Measurements from ENCODE around the gene PLIN1.

The PLIN1 gene

DNA sequence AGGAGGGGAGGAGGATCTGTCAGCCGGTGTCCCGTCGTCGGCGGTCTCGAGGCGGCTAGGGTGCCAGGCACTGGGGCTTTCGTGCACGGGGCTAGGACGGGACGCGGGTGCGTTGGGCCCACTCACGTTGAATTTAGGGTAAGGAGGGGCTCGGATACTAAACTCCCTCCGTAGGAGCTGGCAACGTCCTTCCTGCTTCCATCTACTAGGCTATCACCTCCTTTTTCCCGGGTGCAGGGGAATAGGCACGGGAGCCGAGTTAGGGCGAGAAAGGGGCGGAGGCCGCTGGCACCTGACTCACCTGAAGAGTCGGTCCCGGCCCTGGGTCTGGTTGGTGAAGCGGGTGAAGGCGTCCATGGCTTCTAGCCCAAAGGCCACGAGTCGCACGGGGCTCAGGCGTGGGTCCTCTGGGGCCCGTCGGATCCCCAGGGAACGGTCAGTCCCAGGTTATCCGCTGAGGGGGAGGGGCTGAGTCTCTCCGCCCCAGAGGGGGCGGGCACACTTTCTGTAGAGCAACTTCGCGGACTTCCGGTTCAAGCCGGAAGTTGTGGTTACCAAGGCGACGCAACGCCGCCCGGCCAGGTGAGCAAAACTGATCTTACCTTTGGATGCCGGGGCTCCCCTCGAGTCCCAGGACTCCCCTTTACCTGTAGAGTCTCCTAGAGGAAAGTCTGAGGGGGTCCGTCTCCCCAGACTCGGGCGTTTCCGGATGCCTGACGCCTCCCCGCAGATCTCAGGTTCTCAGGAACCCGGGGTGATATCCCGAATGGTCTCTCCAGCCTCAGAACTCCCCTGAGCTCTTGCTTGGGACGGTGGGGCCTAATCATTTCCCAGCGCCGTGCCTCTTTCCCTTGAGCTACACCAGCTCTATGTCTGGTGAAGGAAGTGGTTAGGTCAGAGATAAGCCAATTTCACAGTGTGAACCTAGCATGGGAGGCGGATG, 11.4 kb upstream of the PLIN1 start, which contains the start of the genes PEX11A and WDR93 (continued):
- peak; percentile 77 for TF ChIP-seq KLF8 (tag by site-specific recombination; IDR thresholded peaks at IDR 0.05)
- no peak for TF ChIP-seq ZSCAN23 (tag by site-specific recombination; IDR thresholded peaks at IDR 0.05)
- TF ChIP-seq, protein P1, sequence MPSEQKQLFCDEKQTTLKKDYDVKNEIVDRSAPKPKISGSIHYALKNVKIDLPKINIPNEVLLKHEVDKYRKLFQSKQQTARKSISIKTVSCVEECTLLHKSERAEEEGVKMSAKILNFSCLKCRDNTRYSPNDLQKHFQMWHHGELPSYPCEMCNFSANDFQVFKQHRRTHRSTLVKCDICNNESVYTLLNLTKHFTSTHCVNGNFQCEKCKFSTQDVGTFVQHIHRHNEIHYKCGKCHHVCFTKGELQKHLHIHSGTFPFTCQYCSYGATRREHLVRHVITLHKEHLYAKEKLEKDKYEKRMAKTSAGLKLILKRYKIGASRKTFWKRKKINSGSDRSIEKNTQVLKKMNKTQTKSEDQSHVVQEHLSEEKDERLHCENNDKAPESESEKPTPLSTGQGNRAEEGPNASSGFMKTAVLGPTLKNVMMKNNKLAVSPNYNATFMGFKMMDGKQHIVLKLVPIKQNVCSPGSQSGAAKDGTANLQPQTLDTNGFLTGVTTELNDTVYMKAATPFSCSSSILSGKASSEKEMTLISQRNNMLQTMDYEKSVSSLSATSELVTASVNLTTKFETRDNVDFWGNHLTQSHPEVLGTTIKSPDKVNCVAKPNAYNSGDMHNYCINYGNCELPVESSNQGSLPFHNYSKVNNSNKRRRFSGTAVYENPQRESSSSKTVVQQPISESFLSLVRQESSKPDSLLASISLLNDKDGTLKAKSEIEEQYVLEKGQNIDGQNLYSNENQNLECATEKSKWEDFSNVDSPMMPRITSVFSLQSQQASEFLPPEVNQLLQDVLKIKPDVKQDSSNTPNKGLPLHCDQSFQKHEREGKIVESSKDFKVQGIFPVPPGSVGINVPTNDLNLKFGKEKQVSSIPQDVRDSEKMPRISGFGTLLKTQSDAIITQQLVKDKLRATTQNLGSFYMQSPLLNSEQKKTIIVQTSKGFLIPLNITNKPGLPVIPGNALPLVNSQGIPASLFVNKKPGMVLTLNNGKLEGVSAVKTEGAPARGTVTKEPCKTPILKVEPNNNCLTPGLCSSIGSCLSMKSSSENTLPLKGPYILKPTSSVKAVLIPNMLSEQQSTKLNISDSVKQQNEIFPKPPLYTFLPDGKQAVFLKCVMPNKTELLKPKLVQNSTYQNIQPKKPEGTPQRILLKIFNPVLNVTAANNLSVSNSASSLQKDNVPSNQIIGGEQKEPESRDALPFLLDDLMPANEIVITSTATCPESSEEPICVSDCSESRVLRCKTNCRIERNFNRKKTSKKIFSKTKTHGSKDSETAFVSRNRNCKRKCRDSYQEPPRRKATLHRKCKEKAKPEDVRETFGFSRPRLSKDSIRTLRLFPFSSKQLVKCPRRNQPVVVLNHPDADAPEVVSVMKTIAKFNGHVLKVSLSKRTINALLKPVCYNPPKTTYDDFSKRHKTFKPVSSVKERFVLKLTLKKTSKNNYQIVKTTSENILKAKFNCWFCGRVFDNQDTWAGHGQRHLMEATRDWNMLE (tag by site-specific recombination; conservative IDR thresholded peaks at IDR 0.05; ENCODE audit: low read depth): peak; percentile 84
- TF ChIP-seq ZFP37 (tag by site-specific recombination; IDR thresholded peaks at IDR 0.05): peak; percentile 78; the same call in 1 of the 2 replicates
- TF ChIP-seq ZNF423 (tag by site-specific recombination; IDR thresholded peaks at IDR 0.05): peak; percentile 93
- TF ChIP-seq ZSCAN30 (tag by site-specific recombination; IDR thresholded peaks at IDR 0.05): peak; percentile 55; the same call in 1 of the 2 replicates
- TF ChIP-seq, protein P2, sequence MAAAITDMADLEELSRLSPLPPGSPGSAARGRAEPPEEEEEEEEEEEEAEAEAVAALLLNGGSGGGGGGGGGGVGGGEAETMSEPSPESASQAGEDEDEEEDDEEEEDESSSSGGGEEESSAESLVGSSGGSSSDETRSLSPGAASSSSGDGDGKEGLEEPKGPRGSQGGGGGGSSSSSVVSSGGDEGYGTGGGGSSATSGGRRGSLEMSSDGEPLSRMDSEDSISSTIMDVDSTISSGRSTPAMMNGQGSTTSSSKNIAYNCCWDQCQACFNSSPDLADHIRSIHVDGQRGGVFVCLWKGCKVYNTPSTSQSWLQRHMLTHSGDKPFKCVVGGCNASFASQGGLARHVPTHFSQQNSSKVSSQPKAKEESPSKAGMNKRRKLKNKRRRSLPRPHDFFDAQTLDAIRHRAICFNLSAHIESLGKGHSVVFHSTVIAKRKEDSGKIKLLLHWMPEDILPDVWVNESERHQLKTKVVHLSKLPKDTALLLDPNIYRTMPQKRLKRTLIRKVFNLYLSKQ (tag by site-specific recombination; IDR thresholded peaks at IDR 0.05; ENCODE audit: borderline replicate concordance): no peak
- peak; percentile 58; the same call in 1 of the 2 replicates for TF ChIP-seq ZNF629 (tag by site-specific recombination; IDR thresholded peaks at IDR 0.05)
- TF ChIP-seq GLI2 (tag by site-specific recombination; IDR thresholded peaks at IDR 0.05; ENCODE audit: borderline replicate concordance, low read depth): no peak
- TF ChIP-seq, protein P3, sequence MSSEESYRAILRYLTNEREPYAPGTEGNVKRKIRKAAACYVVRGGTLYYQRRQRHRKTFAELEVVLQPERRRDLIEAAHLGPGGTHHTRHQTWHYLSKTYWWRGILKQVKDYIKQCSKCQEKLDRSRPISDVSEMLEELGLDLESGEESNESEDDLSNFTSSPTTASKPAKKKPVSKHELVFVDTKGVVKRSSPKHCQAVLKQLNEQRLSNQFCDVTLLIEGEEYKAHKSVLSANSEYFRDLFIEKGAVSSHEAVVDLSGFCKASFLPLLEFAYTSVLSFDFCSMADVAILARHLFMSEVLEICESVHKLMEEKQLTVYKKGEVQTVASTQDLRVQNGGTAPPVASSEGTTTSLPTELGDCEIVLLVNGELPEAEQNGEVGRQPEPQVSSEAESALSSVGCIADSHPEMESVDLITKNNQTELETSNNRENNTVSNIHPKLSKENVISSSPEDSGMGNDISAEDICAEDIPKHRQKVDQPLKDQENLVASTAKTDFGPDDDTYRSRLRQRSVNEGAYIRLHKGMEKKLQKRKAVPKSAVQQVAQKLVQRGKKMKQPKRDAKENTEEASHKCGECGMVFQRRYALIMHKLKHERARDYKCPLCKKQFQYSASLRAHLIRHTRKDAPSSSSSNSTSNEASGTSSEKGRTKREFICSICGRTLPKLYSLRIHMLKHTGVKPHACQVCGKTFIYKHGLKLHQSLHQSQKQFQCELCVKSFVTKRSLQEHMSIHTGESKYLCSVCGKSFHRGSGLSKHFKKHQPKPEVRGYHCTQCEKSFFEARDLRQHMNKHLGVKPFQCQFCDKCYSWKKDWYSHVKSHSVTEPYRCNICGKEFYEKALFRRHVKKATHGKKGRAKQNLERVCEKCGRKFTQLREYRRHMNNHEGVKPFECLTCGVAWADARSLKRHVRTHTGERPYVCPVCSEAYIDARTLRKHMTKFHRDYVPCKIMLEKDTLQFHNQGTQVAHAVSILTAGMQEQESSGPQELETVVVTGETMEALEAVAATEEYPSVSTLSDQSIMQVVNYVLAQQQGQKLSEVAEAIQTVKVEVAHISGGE (tag by site-specific recombination; conservative IDR thresholded peaks at IDR 0.05; ENCODE audit: low read depth): peak; percentile 92
- peak; percentile 62; the same call in 1 of the 2 replicates for TF ChIP-seq KLF16 (tag by site-specific recombination; IDR thresholded peaks at IDR 0.05)
- peak; percentile 79 for TF ChIP-seq KLF9 (tag by site-specific recombination; IDR thresholded peaks at IDR 0.05; ENCODE audit: low read depth)
- no peak for TF ChIP-seq ZNF747 (tag by site-specific recombination; IDR thresholded peaks at IDR 0.05)
- no peak for TF ChIP-seq ZNF701 (tag by site-specific recombination; IDR thresholded peaks at IDR 0.05)
- TF ChIP-seq, protein P4, sequence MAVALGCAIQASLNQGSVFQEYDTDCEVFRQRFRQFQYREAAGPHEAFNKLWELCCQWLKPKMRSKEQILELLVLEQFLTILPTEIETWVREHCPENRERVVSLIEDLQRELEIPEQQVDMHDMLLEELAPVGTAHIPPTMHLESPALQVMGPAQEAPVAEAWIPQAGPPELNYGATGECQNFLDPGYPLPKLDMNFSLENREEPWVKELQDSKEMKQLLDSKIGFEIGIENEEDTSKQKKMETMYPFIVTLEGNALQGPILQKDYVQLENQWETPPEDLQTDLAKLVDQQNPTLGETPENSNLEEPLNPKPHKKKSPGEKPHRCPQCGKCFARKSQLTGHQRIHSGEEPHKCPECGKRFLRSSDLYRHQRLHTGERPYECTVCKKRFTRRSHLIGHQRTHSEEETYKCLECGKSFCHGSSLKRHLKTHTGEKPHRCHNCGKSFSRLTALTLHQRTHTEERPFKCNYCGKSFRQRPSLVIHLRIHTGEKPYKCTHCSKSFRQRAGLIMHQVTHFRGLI (tag by site-specific recombination; IDR thresholded peaks at IDR 0.05): no peak
- TF ChIP-seq REPIN1 (tag by site-specific recombination; IDR thresholded peaks at IDR 0.05; ENCODE audit: low read depth): 0 out of 2 replicates have a peak, but pooled peaks have one; percentile 52
- peak; percentile 70 for TF ChIP-seq SP7 (tag by site-specific recombination; IDR thresholded peaks at IDR 0.05)
- TF ChIP-seq ZNF239 (tag by site-specific recombination; IDR thresholded peaks at IDR 0.05): 0 out of 2 replicates have a peak, but pooled peaks have one; percentile 22
- peak; percentile 84 for TF ChIP-seq ZXDB (tag by site-specific recombination; IDR thresholded peaks at IDR 0.05)
- TF ChIP-seq, protein P5, sequence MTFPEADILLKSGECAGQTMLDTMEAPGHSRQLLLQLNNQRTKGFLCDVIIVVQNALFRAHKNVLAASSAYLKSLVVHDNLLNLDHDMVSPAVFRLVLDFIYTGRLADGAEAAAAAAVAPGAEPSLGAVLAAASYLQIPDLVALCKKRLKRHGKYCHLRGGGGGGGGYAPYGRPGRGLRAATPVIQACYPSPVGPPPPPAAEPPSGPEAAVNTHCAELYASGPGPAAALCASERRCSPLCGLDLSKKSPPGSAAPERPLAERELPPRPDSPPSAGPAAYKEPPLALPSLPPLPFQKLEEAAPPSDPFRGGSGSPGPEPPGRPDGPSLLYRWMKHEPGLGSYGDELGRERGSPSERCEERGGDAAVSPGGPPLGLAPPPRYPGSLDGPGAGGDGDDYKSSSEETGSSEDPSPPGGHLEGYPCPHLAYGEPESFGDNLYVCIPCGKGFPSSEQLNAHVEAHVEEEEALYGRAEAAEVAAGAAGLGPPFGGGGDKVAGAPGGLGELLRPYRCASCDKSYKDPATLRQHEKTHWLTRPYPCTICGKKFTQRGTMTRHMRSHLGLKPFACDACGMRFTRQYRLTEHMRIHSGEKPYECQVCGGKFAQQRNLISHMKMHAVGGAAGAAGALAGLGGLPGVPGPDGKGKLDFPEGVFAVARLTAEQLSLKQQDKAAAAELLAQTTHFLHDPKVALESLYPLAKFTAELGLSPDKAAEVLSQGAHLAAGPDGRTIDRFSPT (tag by site-specific recombination; IDR thresholded peaks at IDR 0.05): peak; percentile 63
- TF ChIP-seq, protein P6, sequence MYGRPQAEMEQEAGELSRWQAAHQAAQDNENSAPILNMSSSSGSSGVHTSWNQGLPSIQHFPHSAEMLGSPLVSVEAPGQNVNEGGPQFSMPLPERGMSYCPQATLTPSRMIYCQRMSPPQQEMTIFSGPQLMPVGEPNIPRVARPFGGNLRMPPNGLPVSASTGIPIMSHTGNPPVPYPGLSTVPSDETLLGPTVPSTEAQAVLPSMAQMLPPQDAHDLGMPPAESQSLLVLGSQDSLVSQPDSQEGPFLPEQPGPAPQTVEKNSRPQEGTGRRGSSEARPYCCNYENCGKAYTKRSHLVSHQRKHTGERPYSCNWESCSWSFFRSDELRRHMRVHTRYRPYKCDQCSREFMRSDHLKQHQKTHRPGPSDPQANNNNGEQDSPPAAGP (tag by site-specific recombination; IDR thresholded peaks at IDR 0.05): peak; percentile 60; the same call in 1 of the 2 replicates
